Calu3 (cell line): ENCODE data around the gene UVSSA. TPM values are rescaled to one million over a fixed set of nuclear protein-coding genes. Genes with fewer than 3 reads are reported as not detected.

Source experiments
- BruUV-seq: library from RNA; stranded (reverse); fragments of 400-500 nt; replicated peaks from 2 replicates; lab custom pipeline; 2021; lab: Mats Ljungman, UMichigan
- CTCF ChIA-PET: fragments of 300-600 bp; sonication (Branson Sonifier 250); formaldehyde crosslinking; loops from one replicate; lab custom pipeline; 2022; ENCODE audit warnings: antibody characterized with exemption; lab: Charles Lee
- DNase-seq: peaks from one replicate; pipeline ENCODE4 v3.0.0; 2022
- H3K27ac Mint-ChIP-seq: one replicate; pipeline ENCODE4 v1.8.0; 2022; ENCODE audit warnings: mixed read lengths; ENCODE audit not compliant: unreplicated experiment
- H3K27me3 Mint-ChIP-seq: one replicate; pipeline ENCODE4 v1.8.0; 2022; ENCODE audit warnings: mixed read lengths; ENCODE audit not compliant: unreplicated experiment
- H3K36me3 Mint-ChIP-seq: one replicate; pipeline ENCODE4 v1.8.0; 2022; ENCODE audit warnings: mild to moderate bottlenecking, moderate library complexity, mixed read lengths; ENCODE audit not compliant: insufficient read depth, unreplicated experiment
- H3K4me1 Mint-ChIP-seq: one replicate; pipeline ENCODE4 v1.8.0; 2022; ENCODE audit warnings: mild to moderate bottlenecking, low read depth, mixed read lengths; ENCODE audit not compliant: unreplicated experiment
- H3K4me3 Mint-ChIP-seq: one replicate; pipeline ENCODE4 v1.8.0; 2022; ENCODE audit warnings: mild to moderate bottlenecking, low read depth, moderate library complexity, mixed read lengths; ENCODE audit not compliant: unreplicated experiment
- H3K9me3 Mint-ChIP-seq: one replicate; pipeline ENCODE4 v1.8.0; 2022; ENCODE audit warnings: low read depth, mixed read lengths; ENCODE audit not compliant: unreplicated experiment
- CTCF ChIP-seq: fragments of 200-600 bp; IDR thresholded peaks from one replicate; pipeline ENCODE4 v1.8.0; 2022; ENCODE audit warnings: antibody characterized with exemption; ENCODE audit not compliant: unreplicated experiment
- intact Hi-C: fragments of 100-400 bp; cut with micrococcal nuclease; formaldehyde crosslinking; loops from one replicate; pipeline ENCODE4 v1.10.0; 2022; ENCODE audit not compliant: unreplicated experiment
- total RNA-seq: library from RNA; stranded (reverse); gene quantifications from 2 replicates; pipeline ENCODE4 v1.2.3, GENCODE V29; 2022

Gene UVSSA
- total RNA-seq, 1 experiment from 2014 or later: 19.9 TPM

DNA sequence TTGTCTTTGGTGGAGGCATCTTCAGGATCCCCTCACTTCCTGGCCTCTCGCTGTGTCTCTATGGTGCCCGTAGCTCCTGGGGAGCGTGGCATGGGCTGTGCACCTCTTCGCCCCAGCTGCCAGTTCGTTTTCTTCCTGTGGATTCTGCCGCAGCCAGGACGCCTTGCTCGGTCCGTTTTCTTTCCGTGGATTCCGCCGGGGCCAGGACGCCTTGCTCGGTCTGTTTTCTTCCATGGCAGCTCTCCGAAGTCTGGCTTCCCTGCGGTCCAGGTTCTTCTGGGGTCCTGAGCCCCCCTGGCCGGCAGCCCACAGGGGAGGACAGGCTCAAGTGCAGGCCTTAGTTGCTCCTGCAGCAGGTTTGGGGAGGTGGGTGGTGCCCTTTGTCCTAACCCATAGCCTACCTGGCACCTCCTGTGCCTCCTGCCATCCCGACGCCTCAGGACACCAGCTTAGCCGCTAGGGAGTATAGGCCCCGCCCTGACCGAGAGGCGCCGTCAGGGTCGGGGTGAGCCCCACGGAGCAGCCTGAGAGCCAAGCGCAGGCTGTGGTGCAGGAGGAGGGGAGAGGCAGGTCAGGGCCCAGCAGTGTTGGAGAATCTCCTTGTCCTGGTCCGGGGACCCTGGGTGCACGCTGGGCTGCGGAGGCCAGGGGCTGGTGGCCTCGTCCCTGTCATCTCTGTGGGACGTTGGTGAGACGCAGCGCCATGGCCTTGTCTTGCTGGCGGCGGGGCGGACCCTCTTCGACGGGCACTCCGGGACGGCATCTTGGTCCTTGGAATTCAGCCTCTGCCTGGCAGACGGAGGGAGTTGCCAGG is 27.1 kb downstream of the UVSSA start:
- Mint-ChIP-seq H3K9me3 (no peaks in the 10 kb centered on the region), H3K4me3 (no peak overlapping the region), H3K4me1 (no peaks in the 10 kb centered on the region), H3K27me3 (no peaks in the 10 kb centered on the region), H3K36me3 (no peaks in the 10 kb centered on the region), H3K27ac (no peak overlapping the region)
- CTCF ChIA-PET: no interaction called here
- no TSS peak for BruUV-seq
- intact Hi-C loops: no loop called here
- TF ChIP-seq CTCF: no peak
- no peak for DNase-seq

- H3K4me3 Mint-ChIP-seq: no peak overlapping the region
- DNase-seq: no peak
- CTCF ChIA-PET: no interaction called here
- H3K27me3 Mint-ChIP-seq: no peaks in the 10 kb centered on the region
- no peaks in the 10 kb centered on the region for H3K36me3 Mint-ChIP-seq
- intact Hi-C loops: no loop called here
- no peaks in the 10 kb centered on the region for H3K9me3 Mint-ChIP-seq
- no peaks in the 10 kb centered on the region for H3K4me1 Mint-ChIP-seq
- no peak for TF ChIP-seq CTCF
- no TSS peak for BruUV-seq
- H3K27ac Mint-ChIP-seq: no peak overlapping the region
Observed at GRCh38 chr4:1374706-1375045, 27.7 kb downstream of the UVSSA start.

DNA sequence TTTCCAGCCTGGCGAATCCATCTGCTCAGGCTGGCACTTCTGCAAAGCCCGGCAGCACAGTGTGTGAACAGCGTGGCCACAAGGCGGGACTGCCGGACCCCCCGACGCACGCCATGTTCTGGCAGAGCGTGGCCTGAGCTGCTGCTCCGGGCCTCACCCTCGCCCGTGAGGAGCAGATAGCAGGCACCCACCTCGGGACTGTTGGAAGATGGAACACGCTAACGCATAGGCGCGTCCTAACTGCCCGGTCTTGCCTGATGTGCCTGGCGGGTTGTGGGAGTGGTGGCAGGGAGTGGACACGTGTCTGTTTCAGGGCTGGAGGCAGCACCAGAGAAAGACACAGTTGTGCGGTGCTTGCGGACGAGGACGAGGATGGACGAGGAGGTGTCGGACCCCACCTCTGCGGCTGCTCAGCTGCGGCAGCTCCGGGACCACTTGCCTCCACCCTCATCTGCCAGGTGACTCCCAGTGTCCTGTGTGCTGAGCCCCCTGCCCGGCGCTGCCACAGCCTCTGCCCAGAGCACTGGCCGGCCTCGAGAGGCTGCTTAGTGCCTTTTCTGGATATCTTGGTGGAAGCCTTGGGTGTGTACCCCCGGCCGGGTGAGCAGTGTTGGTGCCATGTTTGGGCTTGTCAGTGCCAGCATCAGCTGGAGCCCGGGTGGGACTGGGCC is 28.2 kb downstream of the UVSSA start:
- Mint-ChIP-seq H3K9me3 (no peaks in the 10 kb centered on the region), H3K4me3 (no peak overlapping the region), H3K27me3 (no peaks in the 10 kb centered on the region), H3K36me3 (no peaks in the 10 kb centered on the region), H3K4me1 (no peaks in the 10 kb centered on the region), H3K27ac (no peak overlapping the region)
- intact Hi-C loops: no loop called here
- no peak for TF ChIP-seq CTCF
- no peak for DNase-seq
- CTCF ChIA-PET: no interaction called here
- BruUV-seq: no TSS peak

GRCh38 chr4:1375761-1376322 is 28.8 kb downstream of the UVSSA start:
- CTCF ChIA-PET: no interaction called here
- Mint-ChIP-seq H3K4me1 (no peaks in the 10 kb centered on the region), H3K27me3 (no peaks in the 10 kb centered on the region), H3K36me3 (no peaks in the 10 kb centered on the region), H3K9me3 (no peaks in the 10 kb centered on the region), H3K27ac (no peak overlapping the region), H3K4me3 (no peak overlapping the region)
- no peak for TF ChIP-seq CTCF
- no TSS peak for BruUV-seq
- DNase-seq: no peak
- intact Hi-C loops: no loop called here
